ENCODE results near the gene COPZ1.

The COPZ1 gene

GRCh38 chr12:54389134-54389508, 64.2 kb downstream of the COPZ1 start:
- Histone ChIP-seq H3K9me3 (ENCODE audit: control insufficient read depth in 2 of 2, low read length in 2 of 2) (no peaks in the 10 kb centered on the region), H3K27ac (ENCODE audit: low read depth in 2 of 2, low read length in 2 of 2) (no peak overlapping the region), H3K4me3 (ENCODE audit: low read length in 2 of 2) (no peak overlapping the region), H3K4me1 (ENCODE audit: control insufficient read depth in 2 of 2, insufficient read depth in 2 of 2, low read length in 2 of 2) (peaks cover 12% of the 10 kb centered on the region in 2 donors), H3K9ac (ENCODE audit: low read depth in 1 of 2, low read length in 2 of 2) (no peak overlapping the region), H3K36me3 (ENCODE audit: control insufficient read depth in 2 of 2, insufficient read depth in 2 of 2, low read length in 2 of 2) (no peaks in the 10 kb centered on the region), H3K27me3 (ENCODE audit: control insufficient read depth in 2 of 2, insufficient read depth in 2 of 2, low read length in 2 of 2) (peaks cover 0 to 4% of the 10 kb centered on the region in 2 donors)

GRCh38 chr12:54389607-54390175, 64.8 kb downstream of the COPZ1 start:
- H3K9ac ChIP-seq (ENCODE audit: low read depth in 1 of 2, low read length in 2 of 2) = no peak overlapping the region
- H3K4me1 ChIP-seq (ENCODE audit: control insufficient read depth in 2 of 2, insufficient read depth in 2 of 2, low read length in 2 of 2) = peaks cover 8 to 12% of the 10 kb centered on the region in 2 donors
- H3K4me3 ChIP-seq (ENCODE audit: low read length in 2 of 2) = no peak overlapping the region

GRCh38 chr12:54390176-54390667, 65.3 kb downstream of the COPZ1 start:
- Histone ChIP-seq H3K36me3 (ENCODE audit: control insufficient read depth in 2 of 2, insufficient read depth in 2 of 2, low read length in 2 of 2) (no peaks in the 10 kb centered on the region), H3K9ac (ENCODE audit: low read depth in 1 of 2, low read length in 2 of 2) (no peak overlapping the region), H3K9me3 (ENCODE audit: control insufficient read depth in 2 of 2, low read length in 2 of 2) (no peaks in the 10 kb centered on the region), H3K27me3 (ENCODE audit: control insufficient read depth in 2 of 2, insufficient read depth in 2 of 2, low read length in 2 of 2) (peaks cover 0 to 4% of the 10 kb centered on the region in 2 donors), H3K27ac (ENCODE audit: low read depth in 2 of 2, low read length in 2 of 2) (no peak overlapping the region), H3K4me1 (ENCODE audit: control insufficient read depth in 2 of 2, insufficient read depth in 2 of 2, low read length in 2 of 2) (peaks cover 6 to 7% of the 10 kb centered on the region in 2 donors), H3K4me3 (ENCODE audit: low read length in 2 of 2) (no peak overlapping the region)

More at GRCh38 chr12:54389607-54390175, 64.8 kb downstream of the COPZ1 start:
- Histone ChIP-seq H3K27me3 (ENCODE audit: control insufficient read depth in 2 of 2, insufficient read depth in 2 of 2, low read length in 2 of 2) (peaks cover 0 to 4% of the 10 kb centered on the region in 2 donors), H3K27ac (ENCODE audit: low read depth in 2 of 2, low read length in 2 of 2) (no peak overlapping the region), H3K36me3 (ENCODE audit: control insufficient read depth in 2 of 2, insufficient read depth in 2 of 2, low read length in 2 of 2) (no peaks in the 10 kb centered on the region), H3K9me3 (ENCODE audit: control insufficient read depth in 2 of 2, low read length in 2 of 2) (no peaks in the 10 kb centered on the region)

GRCh38 chr12:54390668-54391551, 66.0 kb downstream of the COPZ1 start:
- no peak overlapping the region for H3K27ac ChIP-seq (ENCODE audit: low read depth in 2 of 2, low read length in 2 of 2)
- H3K9me3 ChIP-seq (ENCODE audit: control insufficient read depth in 2 of 2, low read length in 2 of 2) = no peaks in the 10 kb centered on the region
- peaks cover 0 to 3% of the 10 kb centered on the region in 2 donors for H3K36me3 ChIP-seq (ENCODE audit: control insufficient read depth in 2 of 2, insufficient read depth in 2 of 2, low read length in 2 of 2)
- H3K4me3 ChIP-seq (ENCODE audit: low read length in 2 of 2) = peak overlapping the region; percentile 37 to 46
- peaks cover 5 to 6% of the 10 kb centered on the region in 2 donors for H3K4me1 ChIP-seq (ENCODE audit: control insufficient read depth in 2 of 2, insufficient read depth in 2 of 2, low read length in 2 of 2)
- peaks cover 0 to 4% of the 10 kb centered on the region in 2 donors for H3K27me3 ChIP-seq (ENCODE audit: control insufficient read depth in 2 of 2, insufficient read depth in 2 of 2, low read length in 2 of 2)
- peak overlapping the region in 1 of 2 donors; percentile 14 for H3K9ac ChIP-seq (ENCODE audit: low read depth in 1 of 2, low read length in 2 of 2)

GRCh38 chr12:54392485-54393206, 67.7 kb downstream of the COPZ1 start:
- peaks cover 0 to 4% of the 10 kb centered on the region in 2 donors for H3K27me3 ChIP-seq (ENCODE audit: control insufficient read depth in 2 of 2, insufficient read depth in 2 of 2, low read length in 2 of 2)
- no peak overlapping the region for H3K4me3 ChIP-seq (ENCODE audit: low read length in 2 of 2)
- H3K27ac ChIP-seq (ENCODE audit: low read depth in 2 of 2, low read length in 2 of 2) = no peak overlapping the region
- peaks cover 8 to 15% of the 10 kb centered on the region in 2 donors for H3K36me3 ChIP-seq (ENCODE audit: control insufficient read depth in 2 of 2, insufficient read depth in 2 of 2, low read length in 2 of 2)
- no peak overlapping the region for H3K9ac ChIP-seq (ENCODE audit: low read depth in 1 of 2, low read length in 2 of 2)
- peaks cover 5 to 6% of the 10 kb centered on the region in 2 donors for H3K4me1 ChIP-seq (ENCODE audit: control insufficient read depth in 2 of 2, insufficient read depth in 2 of 2, low read length in 2 of 2)
- no peaks in the 10 kb centered on the region for H3K9me3 ChIP-seq (ENCODE audit: control insufficient read depth in 2 of 2, low read length in 2 of 2)

- no peak overlapping the region for H3K9ac ChIP-seq (ENCODE audit: low read depth in 1 of 2, low read length in 2 of 2)
- no peak overlapping the region for H3K27ac ChIP-seq (ENCODE audit: low read depth in 2 of 2, low read length in 2 of 2)
- H3K4me3 ChIP-seq (ENCODE audit: low read length in 2 of 2) = no peak overlapping the region
- peaks cover under 1 to 3% of the 10 kb centered on the region in 2 donors for H3K4me1 ChIP-seq (ENCODE audit: control insufficient read depth in 2 of 2, insufficient read depth in 2 of 2, low read length in 2 of 2)
- H3K9me3 ChIP-seq (ENCODE audit: control insufficient read depth in 2 of 2, low read length in 2 of 2) = no peaks in the 10 kb centered on the region
- peaks cover 0 to 4% of the 10 kb centered on the region in 2 donors for H3K27me3 ChIP-seq (ENCODE audit: control insufficient read depth in 2 of 2, insufficient read depth in 2 of 2, low read length in 2 of 2)
- H3K36me3 ChIP-seq (ENCODE audit: control insufficient read depth in 2 of 2, insufficient read depth in 2 of 2, low read length in 2 of 2) = peaks cover 8 to 17% of the 10 kb centered on the region in 2 donors
Observed at GRCh38 chr12:54393207-54393609, 68.3 kb downstream of the COPZ1 start.

- Histone ChIP-seq H3K27ac (ENCODE audit: low read depth in 2 of 2, low read length in 2 of 2) (no peak overlapping the region), H3K27me3 (ENCODE audit: control insufficient read depth in 2 of 2, insufficient read depth in 2 of 2, low read length in 2 of 2) (peaks cover 0 to 4% of the 10 kb centered on the region in 2 donors), H3K4me1 (ENCODE audit: control insufficient read depth in 2 of 2, insufficient read depth in 2 of 2, low read length in 2 of 2) (no peaks in the 10 kb centered on the region), H3K9me3 (ENCODE audit: control insufficient read depth in 2 of 2, low read length in 2 of 2) (no peaks in the 10 kb centered on the region), H3K4me3 (ENCODE audit: low read length in 2 of 2) (no peak overlapping the region), H3K9ac (ENCODE audit: low read depth in 1 of 2, low read length in 2 of 2) (no peak overlapping the region), H3K36me3 (ENCODE audit: control insufficient read depth in 2 of 2, insufficient read depth in 2 of 2, low read length in 2 of 2) (peaks cover 12 to 20% of the 10 kb centered on the region in 2 donors)
Observed at GRCh38 chr12:54393743-54394142, 68.8 kb downstream of the COPZ1 start.

GRCh38 chr12:54394281-54394719, 69.4 kb downstream of the COPZ1 start:
- Histone ChIP-seq H3K9me3 (ENCODE audit: control insufficient read depth in 2 of 2, low read length in 2 of 2) (no peaks in the 10 kb centered on the region), H3K36me3 (ENCODE audit: control insufficient read depth in 2 of 2, insufficient read depth in 2 of 2, low read length in 2 of 2) (peaks cover 12 to 21% of the 10 kb centered on the region in 2 donors), H3K27ac (ENCODE audit: low read depth in 2 of 2, low read length in 2 of 2) (no peak overlapping the region), H3K4me3 (ENCODE audit: low read length in 2 of 2) (no peak overlapping the region), H3K9ac (ENCODE audit: low read depth in 1 of 2, low read length in 2 of 2) (no peak overlapping the region), H3K27me3 (ENCODE audit: control insufficient read depth in 2 of 2, insufficient read depth in 2 of 2, low read length in 2 of 2) (peaks cover 0 to 4% of the 10 kb centered on the region in 2 donors), H3K4me1 (ENCODE audit: control insufficient read depth in 2 of 2, insufficient read depth in 2 of 2, low read length in 2 of 2) (no peaks in the 10 kb centered on the region)

- no peak overlapping the region for H3K4me3 ChIP-seq (ENCODE audit: low read length in 2 of 2)
- no peak overlapping the region for H3K27ac ChIP-seq (ENCODE audit: low read depth in 2 of 2, low read length in 2 of 2)
- no peaks in the 10 kb centered on the region for H3K4me1 ChIP-seq (ENCODE audit: control insufficient read depth in 2 of 2, insufficient read depth in 2 of 2, low read length in 2 of 2)
- no peak overlapping the region for H3K9ac ChIP-seq (ENCODE audit: low read depth in 1 of 2, low read length in 2 of 2)
- H3K36me3 ChIP-seq (ENCODE audit: control insufficient read depth in 2 of 2, insufficient read depth in 2 of 2, low read length in 2 of 2) = peaks cover 12 to 24% of the 10 kb centered on the region in 2 donors
- no peaks in the 10 kb centered on the region for H3K9me3 ChIP-seq (ENCODE audit: control insufficient read depth in 2 of 2, low read length in 2 of 2)
- H3K27me3 ChIP-seq (ENCODE audit: control insufficient read depth in 2 of 2, insufficient read depth in 2 of 2, low read length in 2 of 2) = peaks cover 0 to 4% of the 10 kb centered on the region in 2 donors
Observed at GRCh38 chr12:54394986-54395385, 70.1 kb downstream of the COPZ1 start.
